Measurements from ENCODE around the gene BTBD10.

The BTBD10 gene

GRCh38 chr11:13462901-13463778 is at the start of gene BTBD10:
Gene BTBD10, minus strand, starts transcription at chr11:13463222. Its CDS starts 18,098 bp downstream, at chr11:13445124.
- Histone ChIP-seq H3K4me1 (ENCODE audit: control insufficient read depth, insufficient read depth, low read length) (peaks cover 18% of the 10 kb centered on the region), H3K9ac (ENCODE audit: low read length) (peak within 1 kb of the TSS; percentile 90), H3K27me3 (replicated peaks; ENCODE audit: control insufficient read depth, insufficient read depth, low read length) (no peaks in the 10 kb centered on the region), H3K4me3 (ENCODE audit: low read length) (peak within 1 kb of the TSS; percentile 92), H3K36me3 (ENCODE audit: control insufficient read depth, insufficient read depth, low read length, severe bottlenecking) (no peaks in the 10 kb centered on the region), H3K9me3 (ENCODE audit: control insufficient read depth, low read length) (no peaks in the 10 kb centered on the region)
- peak; percentile 99 for DNase-seq (ENCODE audit: low read depth)

- no peak for DNase-seq (ENCODE audit: low read depth)
- Histone ChIP-seq H3K9me3 (ENCODE audit: control insufficient read depth, low read length) (no peaks in the 10 kb centered on the region), H3K27me3 (replicated peaks; ENCODE audit: control insufficient read depth, insufficient read depth, low read length) (peaks cover 2% of the 10 kb centered on the region), H3K4me1 (ENCODE audit: control insufficient read depth, insufficient read depth, low read length) (no peaks in the 10 kb centered on the region), H3K4me3 (ENCODE audit: low read length) (no peak overlapping the region), H3K9ac (ENCODE audit: low read length) (no peak overlapping the region), H3K36me3 (ENCODE audit: control insufficient read depth, insufficient read depth, low read length, severe bottlenecking) (no peaks in the 10 kb centered on the region)
Observed at GRCh38 chr11:13503393-13503792, 40.4 kb upstream of the BTBD10 start.

GRCh38 chr11:13502492-13502891 is 39.5 kb upstream of the BTBD10 start:
- H3K9ac ChIP-seq (ENCODE audit: low read length): no peak overlapping the region
- peaks cover 2% of the 10 kb centered on the region for H3K27me3 ChIP-seq (replicated peaks; ENCODE audit: control insufficient read depth, insufficient read depth, low read length)
- no peaks in the 10 kb centered on the region for H3K36me3 ChIP-seq (ENCODE audit: control insufficient read depth, insufficient read depth, low read length, severe bottlenecking)
- no peak overlapping the region for H3K4me3 ChIP-seq (ENCODE audit: low read length)
- H3K9me3 ChIP-seq (ENCODE audit: control insufficient read depth, low read length): no peaks in the 10 kb centered on the region
- no peak for DNase-seq (ENCODE audit: low read depth)
- H3K4me1 ChIP-seq (ENCODE audit: control insufficient read depth, insufficient read depth, low read length): no peaks in the 10 kb centered on the region

- Histone ChIP-seq H3K4me3 (ENCODE audit: low read length) (no peak within 1 kb of the TSS), H3K36me3 (ENCODE audit: control insufficient read depth, insufficient read depth, low read length, severe bottlenecking) (no peaks in the 10 kb centered on the region), H3K4me1 (ENCODE audit: control insufficient read depth, insufficient read depth, low read length) (no peaks in the 10 kb centered on the region), H3K9me3 (ENCODE audit: control insufficient read depth, low read length) (no peaks in the 10 kb centered on the region), H3K27me3 (replicated peaks; ENCODE audit: control insufficient read depth, insufficient read depth, low read length) (peaks cover 2% of the 10 kb centered on the region), H3K9ac (ENCODE audit: low read length) (no peak within 1 kb of the TSS)
- no peak for DNase-seq (ENCODE audit: low read depth)
Observed at GRCh38 chr11:13495929-13496328, 32.9 kb upstream of the BTBD10 start, which contains the start of gene PTH. Gene PTH, minus strand, starts transcription at chr11:13495997. Its CDS starts 3,142 bp downstream, at chr11:13492855.

- Histone ChIP-seq H3K4me1 (ENCODE audit: control insufficient read depth, insufficient read depth, low read length) (no peaks in the 10 kb centered on the region), H3K9ac (ENCODE audit: low read length) (no peak overlapping the region), H3K36me3 (ENCODE audit: control insufficient read depth, insufficient read depth, low read length, severe bottlenecking) (no peaks in the 10 kb centered on the region), H3K9me3 (ENCODE audit: control insufficient read depth, low read length) (no peaks in the 10 kb centered on the region), H3K4me3 (ENCODE audit: low read length) (no peak overlapping the region), H3K27me3 (replicated peaks; ENCODE audit: control insufficient read depth, insufficient read depth, low read length) (no peaks in the 10 kb centered on the region)
- DNase-seq (ENCODE audit: low read depth): no peak
Observed at GRCh38 chr11:13494051-13494450, 31.0 kb upstream of the BTBD10 start.

GRCh38 chr11:13487661-13488030 is 24.6 kb upstream of the BTBD10 start:
- no peaks in the 10 kb centered on the region for H3K36me3 ChIP-seq (ENCODE audit: control insufficient read depth, insufficient read depth, low read length, severe bottlenecking)
- no peaks in the 10 kb centered on the region for H3K9me3 ChIP-seq (ENCODE audit: control insufficient read depth, low read length)
- peak; percentile 32 for DNase-seq (ENCODE audit: low read depth)
- peak overlapping the region; percentile 62 for H3K4me3 ChIP-seq (ENCODE audit: low read length)
- no peaks in the 10 kb centered on the region for H3K4me1 ChIP-seq (ENCODE audit: control insufficient read depth, insufficient read depth, low read length)
- peaks cover 4% of the 10 kb centered on the region for H3K27me3 ChIP-seq (replicated peaks; ENCODE audit: control insufficient read depth, insufficient read depth, low read length)
- peak overlapping the region; percentile 49 for H3K9ac ChIP-seq (ENCODE audit: low read length)

- peak overlapping the region; percentile 62 for H3K4me3 ChIP-seq (ENCODE audit: low read length)
Observed at GRCh38 chr11:13486926-13487660, 24.1 kb upstream of the BTBD10 start.

GRCh38 chr11:13480198-13480597 is 17.2 kb upstream of the BTBD10 start:
- Histone ChIP-seq H3K9ac (ENCODE audit: low read length) (no peak overlapping the region), H3K4me1 (ENCODE audit: control insufficient read depth, insufficient read depth, low read length) (no peaks in the 10 kb centered on the region), H3K36me3 (ENCODE audit: control insufficient read depth, insufficient read depth, low read length, severe bottlenecking) (no peaks in the 10 kb centered on the region), H3K4me3 (ENCODE audit: low read length) (no peak overlapping the region), H3K27me3 (replicated peaks; ENCODE audit: control insufficient read depth, insufficient read depth, low read length) (peaks cover 8% of the 10 kb centered on the region), H3K9me3 (ENCODE audit: control insufficient read depth, low read length) (no peaks in the 10 kb centered on the region)
- no peak for DNase-seq (ENCODE audit: low read depth)

More at GRCh38 chr11:13486926-13487660, 24.1 kb upstream of the BTBD10 start:
- Histone ChIP-seq H3K36me3 (ENCODE audit: control insufficient read depth, insufficient read depth, low read length, severe bottlenecking) (no peaks in the 10 kb centered on the region), H3K4me1 (ENCODE audit: control insufficient read depth, insufficient read depth, low read length) (no peaks in the 10 kb centered on the region), H3K27me3 (replicated peaks; ENCODE audit: control insufficient read depth, insufficient read depth, low read length) (peaks cover 4% of the 10 kb centered on the region), H3K9ac (ENCODE audit: low read length) (peak overlapping the region; percentile 49), H3K9me3 (ENCODE audit: control insufficient read depth, low read length) (no peaks in the 10 kb centered on the region)
- DNase-seq (ENCODE audit: low read depth): peak; percentile 59

- Histone ChIP-seq H3K36me3 (ENCODE audit: control insufficient read depth, insufficient read depth, low read length, severe bottlenecking) (no peaks in the 10 kb centered on the region), H3K9me3 (ENCODE audit: control insufficient read depth, low read length) (no peaks in the 10 kb centered on the region), H3K9ac (ENCODE audit: low read length) (no peak overlapping the region), H3K4me1 (ENCODE audit: control insufficient read depth, insufficient read depth, low read length) (no peaks in the 10 kb centered on the region), H3K4me3 (ENCODE audit: low read length) (no peak overlapping the region), H3K27me3 (replicated peaks; ENCODE audit: control insufficient read depth, insufficient read depth, low read length) (peaks cover 8% of the 10 kb centered on the region)
- DNase-seq (ENCODE audit: low read depth): no peak
Observed at GRCh38 chr11:13479688-13480087, 16.7 kb upstream of the BTBD10 start.

GRCh38 chr11:13475091-13475490 is 12.1 kb upstream of the BTBD10 start:
- Histone ChIP-seq H3K36me3 (ENCODE audit: control insufficient read depth, insufficient read depth, low read length, severe bottlenecking) (no peaks in the 10 kb centered on the region), H3K9me3 (ENCODE audit: control insufficient read depth, low read length) (no peaks in the 10 kb centered on the region), H3K4me3 (ENCODE audit: low read length) (no peak overlapping the region), H3K27me3 (replicated peaks; ENCODE audit: control insufficient read depth, insufficient read depth, low read length) (peaks cover 8% of the 10 kb centered on the region), H3K4me1 (ENCODE audit: control insufficient read depth, insufficient read depth, low read length) (no peaks in the 10 kb centered on the region), H3K9ac (ENCODE audit: low read length) (no peak overlapping the region)
- DNase-seq (ENCODE audit: low read depth): no peak

GRCh38 chr11:13473013-13473722 is 10.1 kb upstream of the BTBD10 start:
- DNase-seq (ENCODE audit: low read depth): no peak
- no peak overlapping the region for H3K9ac ChIP-seq (ENCODE audit: low read length)
- no peaks in the 10 kb centered on the region for H3K36me3 ChIP-seq (ENCODE audit: control insufficient read depth, insufficient read depth, low read length, severe bottlenecking)
- no peaks in the 10 kb centered on the region for H3K4me1 ChIP-seq (ENCODE audit: control insufficient read depth, insufficient read depth, low read length)
- H3K27me3 ChIP-seq (replicated peaks; ENCODE audit: control insufficient read depth, insufficient read depth, low read length): peaks cover 3% of the 10 kb centered on the region
- H3K9me3 ChIP-seq (ENCODE audit: control insufficient read depth, low read length): no peaks in the 10 kb centered on the region
- no peak overlapping the region for H3K4me3 ChIP-seq (ENCODE audit: low read length)

Measured in adipocyte (in vitro differentiated cells).